ENCODE measurements around the gene GRK4. TPM values are rescaled to one million over a fixed set of nuclear protein-coding genes. Genes with fewer than 3 reads are reported as not detected.

Gene GRK4
- total and polyA plus RNA-seq, 2 of the 8 experiments (the other 6 are each of a cell fraction or from before 2014, with no cell fraction given) = 0.77 to 1.8 TPM

GRCh38 chr4:2915789-2916188 is 47.6 kb upstream of the GRK4 start:
- Histone ChIP-seq H3K18ac (ENCODE audit: extremely low read depth, low read length) (no peak overlapping the region), H3K14ac (ENCODE audit: insufficient read length) (no peak overlapping the region), H2BK5ac (ENCODE audit: low read depth, low read length) (no peak overlapping the region), H3K4me1 (replicated peaks in 1 of 4; ENCODE audit: control insufficient read depth in 3 of 4, insufficient read depth in 4 of 4, low read length in 3 of 4) (no peaks in the 10 kb centered on the region), H3K4me3 (ENCODE audit: extremely low read depth in 1 of 4, insufficient read depth in 2 of 4, low read depth in 3 of 4, low read length in 4 of 4) (no peak overlapping the region), H2AK5ac (ENCODE audit: low read depth, low read length) (no peak overlapping the region), H3K79me1 (ENCODE audit: low read depth, low read length) (no peaks in the 10 kb centered on the region; the same call in 1 of the 2 replicates), H2BK12ac (ENCODE audit: low read depth, low read length) (no peak overlapping the region), H2AFZ (ENCODE audit: low read length) (no peak overlapping the region), H3K27me3 (replicated peaks in 1 of 4; ENCODE audit: control insufficient read depth in 3 of 4, extremely low read depth in 1 of 4, insufficient read depth in 3 of 4, low read length in 3 of 4) (no peaks in the 10 kb centered on the region), H3K23me2 (ENCODE audit: low read depth, low read length) (no peaks in the 10 kb centered on the region), H2BK15ac (ENCODE audit: low read length) (no peak overlapping the region), H4K91ac (replicated peaks; ENCODE audit: insufficient read length, low read length) (no peak overlapping the region), H3K4me2 (ENCODE audit: insufficient read depth in 1 of 2, low read depth in 2 of 2, low read length in 2 of 2) (no peak overlapping the region), H2BK20ac (ENCODE audit: low read length) (no peak overlapping the region), H3K27ac (ENCODE audit: low read depth, low read length) (no peak overlapping the region), H4K5ac (ENCODE audit: insufficient read length, low read depth, low read length) (no peak overlapping the region), H3K9me3 (ENCODE audit: insufficient read depth in 2 of 2, low read depth in 1 of 2, low read length in 1 of 2) (no peaks in the 10 kb centered on the region; a peak in 1 of 4 replicates), H3K9ac (replicated peaks in 1 of 4; ENCODE audit: extremely low read depth in 1 of 4, low read depth in 3 of 4, low read length in 3 of 4) (no peak overlapping the region), H3K36me3 (ENCODE audit: control insufficient read depth in 2 of 4, insufficient read depth in 4 of 4, low read length in 3 of 4) (peaks cover 3 to 36% (median 16%) of the 10 kb centered on the region in 4 experiments; a peak in 7 of 8 replicates), H3K79me2 (ENCODE audit: control insufficient read depth in 1 of 2, insufficient read depth in 2 of 2, low read length in 2 of 2) (no peaks in the 10 kb centered on the region), H3K4ac (replicated peaks; ENCODE audit: insufficient read length, low read depth, low read length) (no peak overlapping the region), H4K20me1 (replicated peaks in 1 of 2; ENCODE audit: control insufficient read depth in 1 of 2, insufficient read depth in 2 of 2, low read length in 2 of 2) (peaks cover 0 to 1% of the 10 kb centered on the region in 2 experiments), H3K23ac (ENCODE audit: insufficient read length) (no peak overlapping the region), H4K8ac (ENCODE audit: extremely low read depth, insufficient read depth, low read length) (no peak overlapping the region), H3K56ac (replicated peaks; ENCODE audit: insufficient read length, low read depth, low read length) (no peak overlapping the region), H2BK120ac (replicated peaks; ENCODE audit: low read depth, low read length) (no peak overlapping the region)
- FAIRE-seq = no peak
- no peak for DNase-seq (ENCODE audit: low read depth in 1 of 2, low spot score in 2 of 2)
- WGBS, 2 experiments (ENCODE audit: extremely low coverage in 1 of 2, insufficient coverage in 1 of 2, insufficient read length in 1 of 2, insufficient replicate concordance in 2 of 2, low coverage in 1 of 2, low lambda C conversion rate in 2 of 2, missing lambda C conversion rate in 1 of 2) = 85% methylated on average over 9 of the region's 9 CpGs; no CpG with 5 or more reads in 1 of the 2 experiments
- ChIA-PET CTCF (ENCODE audit: partially characterized antibody) (no interaction called here), POLR2A (ENCODE audit: partially characterized antibody) (no interaction called here)
